ENCODE data around the gene TMEM129.

DNA sequence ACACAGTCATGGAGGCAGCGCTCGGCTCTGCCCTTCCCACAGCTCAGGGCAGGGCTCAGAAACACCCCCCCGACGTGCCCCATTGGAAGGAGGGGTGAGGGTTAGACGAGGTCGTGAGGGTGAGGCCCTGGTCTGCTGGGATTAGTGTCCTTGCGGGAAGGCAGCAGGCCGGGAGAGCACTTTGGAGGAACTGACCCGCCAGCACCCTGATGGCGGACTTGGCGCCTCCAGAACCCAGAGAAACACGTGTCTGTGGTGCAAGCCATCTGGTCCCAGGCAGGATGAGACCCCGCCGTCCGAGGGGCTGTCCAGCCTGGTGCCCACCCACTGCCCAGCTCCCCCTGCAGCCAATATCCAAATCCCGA lies 26.5 kb upstream of the TMEM129 start:
- TF ChIP-seq, protein P1, sequence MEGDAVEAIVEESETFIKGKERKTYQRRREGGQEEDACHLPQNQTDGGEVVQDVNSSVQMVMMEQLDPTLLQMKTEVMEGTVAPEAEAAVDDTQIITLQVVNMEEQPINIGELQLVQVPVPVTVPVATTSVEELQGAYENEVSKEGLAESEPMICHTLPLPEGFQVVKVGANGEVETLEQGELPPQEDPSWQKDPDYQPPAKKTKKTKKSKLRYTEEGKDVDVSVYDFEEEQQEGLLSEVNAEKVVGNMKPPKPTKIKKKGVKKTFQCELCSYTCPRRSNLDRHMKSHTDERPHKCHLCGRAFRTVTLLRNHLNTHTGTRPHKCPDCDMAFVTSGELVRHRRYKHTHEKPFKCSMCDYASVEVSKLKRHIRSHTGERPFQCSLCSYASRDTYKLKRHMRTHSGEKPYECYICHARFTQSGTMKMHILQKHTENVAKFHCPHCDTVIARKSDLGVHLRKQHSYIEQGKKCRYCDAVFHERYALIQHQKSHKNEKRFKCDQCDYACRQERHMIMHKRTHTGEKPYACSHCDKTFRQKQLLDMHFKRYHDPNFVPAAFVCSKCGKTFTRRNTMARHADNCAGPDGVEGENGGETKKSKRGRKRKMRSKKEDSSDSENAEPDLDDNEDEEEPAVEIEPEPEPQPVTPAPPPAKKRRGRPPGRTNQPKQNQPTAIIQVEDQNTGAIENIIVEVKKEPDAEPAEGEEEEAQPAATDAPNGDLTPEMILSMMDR (IDR thresholded peaks at IDR 0.05): no peak
- TF ChIP-seq JUN (CRISPR knock-in tag; IDR thresholded peaks at IDR 0.05) (no peak), USF1 (CRISPR knock-in tag; IDR thresholded peaks at IDR 0.05) (no peak), ELF4 (CRISPR knock-in tag; IDR thresholded peaks at IDR 0.05; ENCODE audit: low read depth) (no peak)
